Peyer's patch (tissue), 4 donors: ENCODE measurements around the gene VTI1A. TPM values are rescaled to one million over a fixed set of nuclear protein-coding genes. Genes with fewer than 3 reads are reported as not detected.
"Not testable (repeated sequence)": the region's sequence is repeated elsewhere in the genome, so short reads cannot be mapped to it uniquely, and the experiment has no call there.

Experiments
- DNase-seq, 3 donors: peaks; one replicate each; pipeline ENCODE4 v3.0.0-alpha.2; 2017 to 2019
- H3K27ac ChIP-seq, 4 donors: fragments of 200-600 bp; sonication (generic); one replicate each; pipeline ENCODE4 v1.5.1; 2016 to 2019
- H3K27me3 ChIP-seq, 2 donors: fragments of 200-600 bp; sonication (generic); one replicate each; pipeline ENCODE4 v1.5.1; 2019
- H3K36me3 ChIP-seq, 3 donors: fragments of 200-600 bp; sonication (generic); one replicate each; pipeline ENCODE4 v1.5.1; 2016 to 2019
- H3K4me1 ChIP-seq, 4 donors: fragments of 200-600 bp; sonication (generic); one replicate each; pipeline ENCODE4 v1.5.1; 2016 to 2019
- H3K4me3 ChIP-seq, 4 donors: fragments of 200-600 bp; sonication (generic); 1 replicate in 3 of 4; 2 replicates in 1 of 4; pipeline ENCODE4 v1.5.1; 2016 to 2019; ENCODE audit warnings: mild to moderate bottlenecking in 1 of 4
- H3K9me3 ChIP-seq, 4 donors: fragments of 200-600 bp; sonication (generic); one replicate each; pipeline ENCODE4 v1.5.1; 2016 to 2019; ENCODE audit warnings: mild to moderate bottlenecking in 1 of 4
- CTCF ChIP-seq, 6 experiments: fragments of 450-650 bp in 4 of 6; fragments of 200-600 bp in 2 of 6; sonication (generic) in 1 of 6; IDR thresholded peaks; one replicate each; pipeline ENCODE4 v1.5.1; 2017 to 2019; ENCODE audit warnings: antibody characterized with exemption in 6 of 6, mild to moderate bottlenecking in 3 of 6, moderate library complexity in 1 of 6
- POLR2A ChIP-seq, 2 donors: fragments of 450-650 bp; IDR thresholded peaks; one replicate each; pipeline ENCODE4 v1.5.1; 2017; ENCODE audit warnings: antibody characterized with exemption in 2 of 2, mild to moderate bottlenecking in 2 of 2, moderate library complexity in 2 of 2
- total RNA-seq, 4 donors: library from RNA; depleted of rRNA; stranded (reverse); fragments of >200 nt; gene quantifications; one replicate each; pipeline ENCODE4 v1.1.0, GENCODE V29; 2016

The VTI1A gene
- total RNA-seq, 4 donors from 2014 or later = 97.2 to 710 (median 170) TPM

GRCh38 chr10:112497347-112497950, 50.4 kb downstream of the VTI1A start:
- Histone ChIP-seq H3K36me3 (no peaks in the 10 kb centered on the region), H3K9me3 (no peaks in the 10 kb centered on the region), H3K27ac (no peak overlapping the region), H3K27me3 (no peaks in the 10 kb centered on the region), H3K4me1 (no peaks in the 10 kb centered on the region), H3K4me3 (no peak overlapping the region)
- no peak for DNase-seq
- no peak for TF ChIP-seq CTCF (IDR thresholded peaks at IDR 0.05)
- no peak for TF ChIP-seq POLR2A (IDR thresholded peaks at IDR 0.05)

GRCh38 chr10:112498806-112499205, 51.8 kb downstream of the VTI1A start:
- no peak overlapping the region for H3K4me3 ChIP-seq
- no peak for DNase-seq
- TF ChIP-seq CTCF (IDR thresholded peaks at IDR 0.05) (no peak), POLR2A (IDR thresholded peaks at IDR 0.05) (no peak)
- H3K27me3 ChIP-seq = no peaks in the 10 kb centered on the region
- H3K9me3 ChIP-seq = no peaks in the 10 kb centered on the region
- no peak overlapping the region for H3K27ac ChIP-seq
- no peaks in the 10 kb centered on the region for H3K4me1 ChIP-seq
- H3K36me3 ChIP-seq = no peaks in the 10 kb centered on the region

GRCh38 chr10:112499985-112500384, 53.0 kb downstream of the VTI1A start:
- not testable (repeated sequence) for H3K36me3 ChIP-seq, H3K27me3 ChIP-seq, DNase-seq, H3K9me3 ChIP-seq, H3K27ac ChIP-seq, H3K4me1 ChIP-seq, H3K4me3 ChIP-seq

GRCh38 chr10:112502536-112502935, 55.5 kb downstream of the VTI1A start:
- Histone ChIP-seq H3K27me3 (no peaks in the 10 kb centered on the region), H3K4me3 (no peak overlapping the region), H3K4me1 (no peaks in the 10 kb centered on the region), H3K9me3 (no peaks in the 10 kb centered on the region), H3K36me3 (no peaks in the 10 kb centered on the region), H3K27ac (no peak overlapping the region)
- TF ChIP-seq POLR2A (IDR thresholded peaks at IDR 0.05) = no peak
- no peak for DNase-seq

GRCh38 chr10:112503643-112504042, 56.6 kb downstream of the VTI1A start:
- TF ChIP-seq POLR2A (IDR thresholded peaks at IDR 0.05) (no peak), CTCF (IDR thresholded peaks at IDR 0.05) (no peak)
- H3K27me3 ChIP-seq = no peaks in the 10 kb centered on the region
- H3K27ac ChIP-seq = no peak overlapping the region
- no peak for DNase-seq
- H3K9me3 ChIP-seq = no peaks in the 10 kb centered on the region
- no peaks in the 10 kb centered on the region for H3K36me3 ChIP-seq
- H3K4me3 ChIP-seq = no peak overlapping the region
- H3K4me1 ChIP-seq = no peaks in the 10 kb centered on the region

DNA sequence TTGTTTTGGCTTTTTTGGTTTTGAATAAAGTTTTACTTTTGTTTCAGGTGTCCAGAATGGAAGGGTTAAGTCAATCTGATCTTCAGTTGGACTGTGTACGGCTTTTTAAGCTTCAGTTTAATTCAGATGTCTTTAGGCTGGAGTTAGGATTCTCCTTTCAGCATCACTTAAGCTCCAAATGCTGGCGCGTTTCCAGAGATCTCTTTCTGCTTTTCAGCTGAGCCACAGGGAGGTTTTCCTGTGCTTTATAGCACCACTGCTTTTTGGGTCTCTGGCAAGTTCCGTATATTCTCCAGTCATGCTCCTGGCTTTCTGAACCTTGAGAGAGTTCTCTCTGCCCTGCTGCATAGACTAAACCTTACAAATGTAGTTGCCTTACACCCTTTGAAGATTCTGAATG, 60.0 kb downstream of the VTI1A start:
- no peak overlapping the region for H3K4me3 ChIP-seq
- no peaks in the 10 kb centered on the region for H3K36me3 ChIP-seq
- H3K27me3 ChIP-seq = no peaks in the 10 kb centered on the region
- TF ChIP-seq CTCF (IDR thresholded peaks at IDR 0.05) (no peak), POLR2A (IDR thresholded peaks at IDR 0.05) (no peak)
- DNase-seq = no peak
- H3K9me3 ChIP-seq = no peaks in the 10 kb centered on the region
- no peaks in the 10 kb centered on the region for H3K4me1 ChIP-seq
- H3K27ac ChIP-seq = no peak overlapping the region

GRCh38 chr10:112507988-112508387, 61.0 kb downstream of the VTI1A start:
- Histone ChIP-seq H3K4me3 (no peak overlapping the region), H3K9me3 (no peaks in the 10 kb centered on the region), H3K27ac (no peak overlapping the region), H3K27me3 (no peaks in the 10 kb centered on the region), H3K36me3 (no peaks in the 10 kb centered on the region), H3K4me1 (no peaks in the 10 kb centered on the region)
- DNase-seq = no peak
- no peak for TF ChIP-seq CTCF (IDR thresholded peaks at IDR 0.05)
- no peak for TF ChIP-seq POLR2A (IDR thresholded peaks at IDR 0.05)
